Skeletal muscle satellite cell (primary cell): ENCODE results near the gene SNTB2.

Experiments used
- H3K27me3 ChIP-seq: 2 replicates; pipeline ENCODE4 v1.7.0; 2013; ENCODE audit warnings: low read length; ENCODE audit not compliant: control insufficient read depth, insufficient read depth
- H3K36me3 ChIP-seq: 2 replicates; pipeline ENCODE4 v1.7.0; 2013; ENCODE audit warnings: mild to moderate bottlenecking, control low read depth, low read length; ENCODE audit not compliant: insufficient read depth
- H3K4me1 ChIP-seq: 2 replicates; pipeline ENCODE4 v1.7.0; 2013; ENCODE audit warnings: low read length; ENCODE audit not compliant: control insufficient read depth, insufficient read depth
- H3K4me2 ChIP-seq: 2 replicates; pipeline ENCODE4 v1.7.0; 2013; ENCODE audit warnings: mild to moderate bottlenecking, low read length
- H3K4me3 ChIP-seq: 2 replicates; pipeline ENCODE4 v1.7.0; 2013; ENCODE audit warnings: low read length
- H3K9ac ChIP-seq: 2 replicates; pipeline ENCODE4 v1.7.0; 2013; ENCODE audit warnings: mild to moderate bottlenecking, low read depth, low read length, moderate library complexity
- H3K9me3 ChIP-seq: replicated peaks from 2 replicates; pipeline ENCODE4 v1.7.0; 2013; ENCODE audit warnings: mild to moderate bottlenecking, control low read depth, low read length

SNTB2 gene

GRCh38 chr16:69313469-69313868 lies 126.5 kb downstream of the SNTB2 start:
- no peaks in the 10 kb centered on the region for H3K27me3 ChIP-seq
- peaks cover 36% of the 10 kb centered on the region for H3K36me3 ChIP-seq
- H3K4me1 ChIP-seq: peaks cover 8% of the 10 kb centered on the region
- no peak overlapping the region for H3K4me2 ChIP-seq
- H3K9ac ChIP-seq: no peak overlapping the region
- H3K4me3 ChIP-seq: no peak overlapping the region
- no peaks in the 10 kb centered on the region for H3K9me3 ChIP-seq

GRCh38 chr16:69314534-69314933 lies 127.6 kb downstream of the SNTB2 start:
- no peak overlapping the region for H3K9ac ChIP-seq
- no peaks in the 10 kb centered on the region for H3K27me3 ChIP-seq
- peaks cover 46% of the 10 kb centered on the region for H3K36me3 ChIP-seq
- no peak overlapping the region for H3K4me3 ChIP-seq
- H3K4me1 ChIP-seq: peaks cover 8% of the 10 kb centered on the region
- no peak overlapping the region for H3K4me2 ChIP-seq
- no peaks in the 10 kb centered on the region for H3K9me3 ChIP-seq

DNA sequence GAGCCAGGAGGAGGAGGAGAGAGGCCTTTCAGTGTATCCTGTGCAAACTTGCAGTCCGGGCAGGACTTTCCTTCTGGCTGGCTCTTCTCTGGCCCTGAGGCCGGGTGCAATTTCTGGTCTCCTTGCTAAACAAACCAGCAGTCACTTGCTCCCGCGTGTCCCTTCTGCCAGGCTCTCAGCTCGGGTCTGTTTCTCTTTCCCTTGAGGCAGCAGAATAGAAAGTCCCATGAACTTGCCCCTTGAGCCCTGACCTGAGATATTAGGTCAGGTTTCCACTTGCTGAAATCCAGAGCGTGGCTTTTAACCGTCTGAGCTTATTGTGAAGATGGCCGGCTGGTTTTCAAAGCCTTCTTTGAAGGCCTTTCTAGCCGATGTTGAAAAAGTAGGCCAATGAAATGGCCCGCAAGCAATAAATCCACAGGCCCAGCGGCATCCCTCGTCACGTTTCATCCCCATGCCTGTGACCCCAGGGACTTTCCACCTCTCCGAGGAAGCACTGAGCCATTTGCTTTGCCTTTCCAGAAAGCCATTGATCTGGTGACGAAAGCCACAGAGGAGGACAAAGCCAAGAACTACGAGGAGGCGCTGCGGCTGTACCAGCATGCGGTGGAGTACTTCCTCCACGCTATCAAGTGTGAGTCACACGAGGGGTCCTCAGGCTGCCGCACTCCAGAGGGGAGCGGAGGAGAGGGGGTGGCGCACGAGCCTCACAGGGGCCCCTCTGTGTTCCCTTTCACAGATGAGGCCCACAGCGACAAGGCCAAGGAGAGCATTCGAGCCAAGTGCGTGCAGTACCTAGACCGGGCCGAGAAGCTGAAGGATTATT lies 128.7 kb downstream of the SNTB2 start:
- Histone ChIP-seq H3K4me3 (no peak overlapping the region), H3K27me3 (no peaks in the 10 kb centered on the region), H3K9me3 (no peaks in the 10 kb centered on the region), H3K36me3 (peaks cover 58% of the 10 kb centered on the region), H3K9ac (no peak overlapping the region), H3K4me2 (no peak overlapping the region), H3K4me1 (peaks cover 4% of the 10 kb centered on the region)

DNA sequence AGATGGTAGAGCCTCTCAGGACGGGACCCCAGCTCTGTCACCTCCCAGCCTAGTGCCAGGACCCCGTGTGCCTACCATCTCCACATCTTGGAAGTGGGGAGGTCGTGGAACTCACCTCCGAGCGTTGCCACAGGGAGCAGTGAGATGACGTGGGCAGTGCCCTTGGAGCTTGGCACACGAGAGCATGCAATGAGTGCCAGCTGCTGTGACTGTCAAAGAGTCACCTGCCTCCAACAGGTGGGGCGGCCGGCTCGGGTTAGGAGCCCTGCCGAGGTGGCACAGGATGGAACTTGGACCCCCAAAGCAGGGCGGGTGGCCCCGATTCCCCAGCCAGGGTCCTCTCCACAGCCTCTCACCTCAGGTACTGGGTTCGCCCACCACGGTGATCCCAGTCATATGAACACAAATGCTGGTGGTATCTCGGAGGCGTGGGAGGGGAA lies 129.7 kb downstream of the SNTB2 start:
- Histone ChIP-seq H3K4me3 (no peak overlapping the region), H3K27me3 (no peaks in the 10 kb centered on the region), H3K4me1 (peaks cover 3% of the 10 kb centered on the region), H3K36me3 (peaks cover 67% of the 10 kb centered on the region), H3K9ac (no peak overlapping the region), H3K4me2 (no peak overlapping the region), H3K9me3 (no peaks in the 10 kb centered on the region)

DNA sequence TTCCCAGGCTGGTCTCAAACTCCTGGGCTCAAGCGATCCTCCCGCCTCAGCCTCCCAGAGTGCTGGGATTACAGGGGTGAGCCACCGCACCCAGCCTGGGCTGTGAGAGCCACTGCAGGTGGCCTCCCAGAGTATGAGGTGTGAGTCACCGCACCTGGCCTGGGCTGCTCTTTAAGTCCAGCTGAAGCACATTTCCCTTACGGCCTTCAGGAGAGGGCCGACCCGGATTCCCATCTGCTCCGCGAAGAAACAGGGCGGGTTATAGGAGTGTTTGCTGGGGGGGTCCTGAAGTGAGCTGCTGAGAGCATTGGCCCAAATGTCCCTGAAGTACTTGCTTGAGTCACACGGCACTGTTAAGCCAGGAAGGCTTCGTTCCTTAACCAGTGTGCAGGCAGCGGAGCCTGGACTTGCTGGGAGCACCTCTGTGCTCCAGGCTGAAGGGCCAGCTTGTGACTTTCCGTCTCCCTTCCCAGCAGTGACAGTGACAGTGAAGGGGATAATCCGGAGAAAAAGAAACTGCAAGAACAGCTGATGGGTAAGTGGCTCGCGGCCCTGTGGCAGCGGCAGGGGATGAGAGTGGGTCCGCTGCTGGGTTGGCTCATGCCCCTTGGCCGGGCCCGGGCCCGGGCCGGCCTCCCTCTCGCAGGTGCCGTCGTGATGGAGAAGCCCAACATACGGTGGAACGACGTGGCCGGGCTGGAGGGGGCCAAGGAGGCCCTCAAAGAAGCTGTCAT lies 131.4 kb downstream of the SNTB2 start:
- Histone ChIP-seq H3K4me2 (no peak overlapping the region), H3K4me3 (no peak overlapping the region), H3K27me3 (no peaks in the 10 kb centered on the region), H3K9me3 (no peaks in the 10 kb centered on the region), H3K36me3 (peaks cover 83% of the 10 kb centered on the region), H3K9ac (no peak overlapping the region), H3K4me1 (no peaks in the 10 kb centered on the region)

GRCh38 chr16:69318911-69319289 lies 131.9 kb downstream of the SNTB2 start:
- Histone ChIP-seq H3K36me3 (peaks cover 86% of the 10 kb centered on the region), H3K9ac (no peak overlapping the region), H3K9me3 (no peaks in the 10 kb centered on the region), H3K4me1 (no peaks in the 10 kb centered on the region), H3K27me3 (no peaks in the 10 kb centered on the region), H3K4me3 (no peak overlapping the region), H3K4me2 (no peak overlapping the region)

DNA sequence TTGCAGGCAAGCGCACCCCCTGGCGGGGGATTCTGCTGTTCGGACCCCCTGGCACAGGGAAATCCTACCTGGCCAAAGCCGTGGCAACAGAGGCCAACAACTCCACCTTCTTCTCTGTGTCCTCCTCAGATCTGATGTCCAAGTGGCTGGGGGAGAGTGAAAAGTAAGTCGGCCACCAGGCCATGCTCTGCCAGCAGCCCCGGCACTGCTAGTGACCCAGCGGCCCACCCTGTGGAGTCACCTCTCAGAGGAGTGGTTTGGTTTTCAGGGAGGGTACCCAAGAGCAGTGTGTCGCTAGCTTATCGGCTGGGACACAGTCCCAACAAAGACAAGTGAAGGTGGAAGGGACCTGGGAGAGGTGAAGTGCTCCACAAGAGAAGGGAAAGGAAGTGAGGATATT lies 132.4 kb downstream of the SNTB2 start:
- Histone ChIP-seq H3K4me2 (no peak overlapping the region), H3K4me3 (no peak overlapping the region), H3K27me3 (no peaks in the 10 kb centered on the region), H3K4me1 (no peaks in the 10 kb centered on the region), H3K9ac (no peak overlapping the region), H3K36me3 (peaks cover 88% of the 10 kb centered on the region), H3K9me3 (no peaks in the 10 kb centered on the region)

DNA sequence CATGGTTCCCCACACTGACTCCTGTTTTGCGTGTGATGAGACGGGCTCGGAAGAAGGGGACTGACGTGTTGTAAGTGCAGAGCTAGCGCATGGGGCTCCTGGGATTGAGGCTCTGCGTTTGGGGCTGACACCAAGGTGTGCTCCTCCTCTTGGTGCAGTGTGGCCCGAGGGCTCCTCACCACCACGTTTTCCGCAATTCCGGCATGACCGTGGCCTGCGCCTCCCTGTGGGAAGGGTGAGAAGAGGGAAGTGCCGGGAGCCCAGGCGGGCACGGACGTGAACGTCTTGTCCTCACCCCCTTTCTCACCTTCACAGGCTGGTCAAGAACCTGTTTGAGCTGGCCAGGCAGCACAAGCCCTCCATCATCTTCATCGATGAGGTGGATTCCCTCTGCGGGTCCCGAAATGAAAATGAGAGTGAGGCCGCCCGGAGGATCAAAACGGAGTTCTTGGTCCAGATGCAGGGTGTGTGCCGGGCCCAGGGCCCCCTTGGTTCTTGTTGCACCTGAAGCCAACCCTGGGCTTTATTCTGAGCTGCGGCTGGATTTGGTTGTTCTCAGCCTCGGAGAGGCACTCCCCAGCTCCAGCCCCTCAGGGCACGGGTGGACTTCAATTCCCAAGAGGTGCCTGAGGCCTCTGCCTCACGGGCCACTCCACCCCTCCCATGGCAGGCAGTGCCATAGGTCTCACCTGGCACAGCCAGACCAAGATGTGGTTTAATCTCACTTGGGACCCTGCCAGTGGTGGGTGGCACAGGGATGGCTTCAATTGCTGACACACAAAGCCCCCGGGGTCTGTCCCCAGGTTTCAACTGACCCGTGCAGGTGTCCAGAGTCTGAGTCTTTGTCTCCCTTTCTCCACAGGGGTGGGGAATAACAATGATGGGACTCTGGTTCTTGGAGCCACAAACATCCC lies 133.1 kb downstream of the SNTB2 start:
- no peak overlapping the region for H3K4me2 ChIP-seq
- H3K36me3 ChIP-seq: peaks cover 88% of the 10 kb centered on the region
- H3K9ac ChIP-seq: no peak overlapping the region
- no peak overlapping the region for H3K4me3 ChIP-seq
- no peaks in the 10 kb centered on the region for H3K27me3 ChIP-seq
- no peaks in the 10 kb centered on the region for H3K9me3 ChIP-seq
- H3K4me1 ChIP-seq: no peaks in the 10 kb centered on the region

GRCh38 chr16:69320740-69321073 lies 133.7 kb downstream of the SNTB2 start:
- Histone ChIP-seq H3K27me3 (no peaks in the 10 kb centered on the region), H3K4me3 (no peak overlapping the region), H3K36me3 (peaks cover 86% of the 10 kb centered on the region), H3K9me3 (no peaks in the 10 kb centered on the region), H3K9ac (no peak overlapping the region), H3K4me1 (no peaks in the 10 kb centered on the region), H3K4me2 (no peak overlapping the region)

DNA sequence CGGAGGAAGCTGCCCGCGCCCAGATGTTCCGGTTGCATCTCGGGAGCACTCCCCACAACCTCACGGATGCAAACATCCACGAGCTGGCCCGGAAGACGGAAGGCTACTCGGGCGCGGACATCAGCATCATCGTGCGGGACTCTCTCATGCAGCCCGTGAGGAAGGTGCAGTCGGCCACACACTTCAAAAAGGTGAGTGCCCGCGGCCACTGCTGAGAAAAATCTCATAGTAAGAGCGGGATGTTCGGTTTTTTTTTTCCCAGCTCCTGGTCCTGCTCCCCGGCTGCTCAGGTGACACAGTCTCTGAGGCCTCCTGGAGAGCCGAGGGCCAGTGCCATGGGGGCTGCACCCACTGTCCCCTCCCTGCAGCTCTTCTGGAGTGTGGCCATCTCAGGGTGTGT lies 134.1 kb downstream of the SNTB2 start:
- no peaks in the 10 kb centered on the region for H3K9me3 ChIP-seq
- H3K27me3 ChIP-seq: no peaks in the 10 kb centered on the region
- H3K36me3 ChIP-seq: peaks cover 86% of the 10 kb centered on the region
- H3K4me2 ChIP-seq: no peak overlapping the region
- no peak overlapping the region for H3K9ac ChIP-seq
- peaks cover 3% of the 10 kb centered on the region for H3K4me1 ChIP-seq
- no peak overlapping the region for H3K4me3 ChIP-seq

- Histone ChIP-seq H3K27me3 (no peaks in the 10 kb centered on the region), H3K4me1 (peaks cover 10% of the 10 kb centered on the region), H3K9ac (no peak overlapping the region), H3K4me2 (no peak overlapping the region), H3K4me3 (no peak overlapping the region), H3K9me3 (no peaks in the 10 kb centered on the region), H3K36me3 (peaks cover 85% of the 10 kb centered on the region)
Measured at GRCh38 chr16:69322343-69322742, 135.4 kb downstream of the SNTB2 start.
